VCaP (cell line): ENCODE results near the gene FAM163B.

Experiments used
- H3K27ac ChIP-seq: fragments of 450-650 bp; 2 replicates; pipeline ENCODE4 v1.5.1; 2017
- TF ChIP-seq, protein P1 (sequence below): fragments of 450-650 bp; conservative IDR thresholded peaks from 2 replicates; pipeline ENCODE4 v1.5.1; 2017; ENCODE audit warnings: mild to moderate bottlenecking, moderate library complexity

The FAM163B gene

DNA sequence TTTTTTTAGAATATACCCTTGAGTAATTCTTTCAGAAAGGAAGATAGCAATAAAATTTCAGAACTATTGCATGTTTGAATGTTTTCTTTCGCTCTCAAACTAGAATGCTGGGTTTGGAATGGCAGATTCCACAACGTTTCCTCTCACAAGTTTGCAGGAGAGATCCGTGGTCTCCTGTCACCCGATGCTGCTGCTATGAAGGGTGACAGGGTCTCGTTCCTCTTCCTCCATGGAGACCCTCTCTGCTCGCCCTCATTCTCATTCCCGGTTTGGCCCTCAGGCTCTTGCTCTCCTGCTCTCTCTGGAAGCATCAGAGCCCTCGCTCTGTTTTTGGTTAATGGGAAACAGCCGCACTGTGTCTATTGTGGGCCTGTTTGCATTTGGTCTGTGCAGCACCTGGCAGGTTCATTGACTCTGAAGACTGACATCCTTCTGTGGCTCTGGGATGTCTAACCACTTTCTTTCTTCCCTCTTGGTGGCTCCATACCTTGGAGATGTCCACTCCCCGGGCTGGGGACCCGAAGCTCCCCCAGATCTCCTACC is 12.6 kb upstream of the FAM163B start:
- peak overlapping the region; percentile 15; the same call in 1 of the 2 replicates for H3K27ac ChIP-seq
- TF ChIP-seq, protein P1, sequence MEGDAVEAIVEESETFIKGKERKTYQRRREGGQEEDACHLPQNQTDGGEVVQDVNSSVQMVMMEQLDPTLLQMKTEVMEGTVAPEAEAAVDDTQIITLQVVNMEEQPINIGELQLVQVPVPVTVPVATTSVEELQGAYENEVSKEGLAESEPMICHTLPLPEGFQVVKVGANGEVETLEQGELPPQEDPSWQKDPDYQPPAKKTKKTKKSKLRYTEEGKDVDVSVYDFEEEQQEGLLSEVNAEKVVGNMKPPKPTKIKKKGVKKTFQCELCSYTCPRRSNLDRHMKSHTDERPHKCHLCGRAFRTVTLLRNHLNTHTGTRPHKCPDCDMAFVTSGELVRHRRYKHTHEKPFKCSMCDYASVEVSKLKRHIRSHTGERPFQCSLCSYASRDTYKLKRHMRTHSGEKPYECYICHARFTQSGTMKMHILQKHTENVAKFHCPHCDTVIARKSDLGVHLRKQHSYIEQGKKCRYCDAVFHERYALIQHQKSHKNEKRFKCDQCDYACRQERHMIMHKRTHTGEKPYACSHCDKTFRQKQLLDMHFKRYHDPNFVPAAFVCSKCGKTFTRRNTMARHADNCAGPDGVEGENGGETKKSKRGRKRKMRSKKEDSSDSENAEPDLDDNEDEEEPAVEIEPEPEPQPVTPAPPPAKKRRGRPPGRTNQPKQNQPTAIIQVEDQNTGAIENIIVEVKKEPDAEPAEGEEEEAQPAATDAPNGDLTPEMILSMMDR, result no peak

DNA sequence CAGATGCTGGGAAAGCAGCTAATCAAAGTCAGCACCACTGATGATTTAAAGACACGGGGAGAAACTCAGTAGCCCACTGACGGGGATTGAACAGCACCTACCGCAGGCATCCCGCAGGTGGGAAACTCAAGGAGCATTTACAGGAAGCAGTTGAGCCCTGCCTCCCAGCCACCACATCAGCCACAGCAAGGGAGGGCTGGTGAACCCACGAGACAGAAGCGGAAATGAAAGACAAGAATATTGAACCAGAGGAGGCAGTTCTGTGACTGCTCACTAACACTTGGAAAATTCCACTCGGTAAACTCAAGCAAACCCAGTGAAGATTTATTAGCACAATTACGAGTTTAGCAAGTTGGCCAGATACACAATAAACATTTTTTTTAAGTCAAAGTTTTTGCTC is 10.6 kb upstream of the FAM163B start:
- TF ChIP-seq, protein P1, result no peak
- peak overlapping the region; percentile 69 for H3K27ac ChIP-seq

DNA sequence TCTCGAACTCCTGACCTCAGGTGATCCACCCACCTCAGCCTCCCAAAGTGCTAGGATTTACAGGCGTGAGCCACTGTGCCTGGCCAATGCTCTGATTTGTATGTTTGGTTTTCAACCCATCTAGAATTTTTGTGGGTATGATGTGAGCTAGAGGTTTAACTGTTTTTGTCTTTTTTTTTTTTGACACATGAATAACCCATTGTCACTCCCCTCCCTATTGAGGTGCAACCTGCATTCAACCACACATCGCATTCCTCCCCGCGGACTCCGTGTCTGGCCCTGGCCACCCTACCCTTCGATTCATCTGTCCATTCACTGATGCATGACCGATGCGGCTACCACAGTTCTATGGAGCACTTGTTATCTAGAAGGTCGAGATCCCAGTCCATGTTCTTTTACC is 9.5 kb upstream of the FAM163B start:
- H3K27ac ChIP-seq, result peak overlapping the region; percentile 69; the same call in 1 of the 2 replicates
- TF ChIP-seq, protein P1, result no peak

DNA sequence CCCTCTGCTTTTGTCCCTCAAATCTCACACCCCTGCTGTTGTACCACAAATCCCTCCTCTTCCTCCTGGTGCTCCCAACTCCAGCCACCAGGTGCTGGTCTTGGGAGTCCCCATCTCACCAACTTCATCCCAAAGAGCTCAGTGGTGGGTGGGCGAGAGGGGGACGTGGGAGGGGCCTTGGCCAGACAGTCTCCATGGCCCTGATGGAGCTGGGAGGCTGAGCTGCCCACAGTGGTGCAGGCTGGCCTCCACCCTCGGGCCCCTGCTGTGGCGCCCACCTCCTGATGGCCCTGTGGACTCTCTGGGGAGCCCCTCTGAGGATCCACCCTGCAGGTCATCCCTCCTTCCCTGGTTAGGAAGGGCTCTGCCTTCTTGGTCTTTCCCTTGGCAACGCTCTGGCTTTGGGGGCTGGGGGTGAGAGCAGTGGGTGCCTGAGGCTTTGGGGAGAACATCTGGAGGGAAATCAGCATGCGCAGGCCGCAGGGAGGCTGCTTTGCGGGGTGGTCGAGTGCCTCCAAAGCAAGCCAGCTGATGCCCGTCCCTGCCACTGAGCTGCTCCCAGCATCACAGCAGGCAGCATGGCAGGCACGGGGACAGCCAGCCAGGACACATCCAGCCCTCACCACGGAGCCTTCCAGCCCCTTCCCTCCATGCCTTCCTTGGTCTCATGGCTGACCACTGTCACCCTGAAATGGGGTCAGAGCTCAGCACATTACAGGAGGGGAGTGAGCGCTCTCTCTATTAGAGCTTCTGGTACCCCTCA is 7.6 kb upstream of the FAM163B start:
- no peak overlapping the region for H3K27ac ChIP-seq
- TF ChIP-seq, protein P1, result no peak

DNA sequence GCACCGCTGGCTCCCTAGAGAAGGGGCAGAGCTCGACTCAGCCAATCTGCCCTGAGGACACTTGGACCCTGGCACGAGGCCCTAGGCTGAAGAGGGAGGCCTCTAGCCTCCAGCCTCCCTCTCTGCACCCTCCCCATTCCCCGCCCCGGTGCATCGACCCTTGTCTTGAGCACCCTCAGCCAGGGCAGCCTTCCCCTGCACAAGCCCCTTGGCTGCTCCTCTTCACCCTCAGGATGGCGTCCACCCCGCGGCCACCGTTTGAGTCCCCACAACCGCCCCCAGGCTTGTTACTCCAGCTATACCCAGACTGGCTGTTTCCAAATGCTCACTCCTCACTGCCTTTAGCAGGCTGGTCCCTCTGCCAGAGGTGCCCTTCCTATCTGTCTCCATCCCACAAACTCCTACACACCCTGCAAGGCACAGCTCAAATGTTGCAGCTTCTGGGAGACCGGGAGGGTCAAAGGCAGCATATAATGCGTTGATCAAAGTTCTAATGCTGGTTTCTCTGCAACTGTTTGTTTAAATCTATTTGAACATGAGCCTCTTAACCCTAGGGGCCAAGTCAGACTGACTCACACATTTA is 6.5 kb upstream of the FAM163B start:
- H3K27ac ChIP-seq, result no peak overlapping the region
- TF ChIP-seq, protein P1, result no peak

DNA sequence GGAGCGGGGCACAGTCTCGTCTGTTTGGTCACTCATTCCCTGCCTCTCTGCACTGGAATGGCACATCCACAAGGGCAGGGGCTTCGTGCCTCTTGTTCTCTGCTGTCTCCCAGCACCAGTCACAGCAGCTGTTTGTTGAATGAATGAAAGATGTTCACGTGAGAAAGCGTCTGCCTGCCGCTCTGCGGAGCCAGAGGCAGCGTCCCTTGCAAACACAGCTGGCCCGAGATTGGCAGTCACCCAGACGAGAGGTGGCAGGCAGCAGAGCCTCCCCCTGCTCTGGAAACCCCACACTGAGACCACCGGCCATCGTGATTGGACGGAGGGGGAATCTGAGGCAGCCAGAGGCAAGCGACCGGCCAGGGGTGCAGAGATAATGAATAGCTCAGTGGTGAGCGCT is 6.0 kb upstream of the FAM163B start:
- TF ChIP-seq, protein P1, result no peak

DNA sequence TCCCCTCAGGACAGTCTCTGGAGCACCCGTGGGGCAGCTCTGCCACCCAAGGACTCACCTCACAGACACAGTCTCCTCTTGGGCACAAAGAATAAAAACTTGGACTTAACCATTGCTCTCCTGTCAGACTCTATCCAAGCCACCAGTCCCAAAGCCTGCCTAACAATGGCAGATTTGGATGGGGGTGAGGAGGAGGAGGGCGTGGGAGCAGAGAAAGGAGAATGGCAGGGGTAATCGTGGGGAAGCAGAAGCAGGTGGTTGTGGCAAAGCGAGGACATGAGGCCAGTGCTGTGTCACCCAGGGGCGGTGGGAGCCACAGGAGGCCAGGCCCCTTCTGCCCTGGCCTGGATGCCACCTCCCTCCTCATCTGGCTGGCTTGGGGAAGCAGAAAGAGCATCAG is 5.5 kb upstream of the FAM163B start:
- TF ChIP-seq, protein P1, result no peak

More for the DNA sequence above, 6.0 kb upstream of the FAM163B start:
- H3K27ac ChIP-seq, result no peak overlapping the region

More for the DNA sequence above, 5.5 kb upstream of the FAM163B start:
- no peak overlapping the region for H3K27ac ChIP-seq
